MM.1S (cell line): ENCODE results near the gene FAH.
"Not testable (repeated sequence)": the region's sequence is repeated elsewhere in the genome, so short reads cannot be mapped to it uniquely, and the experiment has no call there.

Experiments used
- CTCF ChIP-seq: fragments of 300-600 bp; sonication (generic); IDR thresholded peaks from 2 replicates; pipeline ENCODE4 v1.5.1; 2016; ENCODE audit warnings: antibody characterized with exemption, low read length, mixed read lengths
- EZH2 ChIP-seq: fragments of 300-600 bp; sonication (generic); optimal IDR thresholded peaks from 2 replicates; pipeline ENCODE3; 2017; ENCODE audit warnings: low read depth, mild to moderate bottlenecking, antibody characterized with exemption, low read length, mixed read lengths
- EZH2phosphoT487 ChIP-seq: fragments of 300-600 bp; sonication (generic); IDR thresholded peaks from 2 replicates; pipeline ENCODE4 v1.6.1; 2018; ENCODE audit warnings: antibody characterized with exemption, low read length

- not testable (repeated sequence) for TF ChIP-seq CTCF, EZH2, EZH2phosphoT487
Observed at GRCh38 chr15:80127253-80127652, 25.5 kb upstream of the FAH start.
